Heart right ventricle (tissue), 16 donors: ENCODE data around the gene AVPR2. TPM values are rescaled to one million over a fixed set of nuclear protein-coding genes. Genes with fewer than 3 reads are reported as not detected.

Experiments used
- ATAC-seq, 8 donors: fragments of 200-7000 bp; cut with Tn5 transposase; one replicate each; pipeline ENCODE4 v1.9.1; 2020; ENCODE audit warnings: mild to moderate bottlenecking in 8 of 8, moderate library complexity in 8 of 8, moderate number of reproducible peaks in 1 of 8
- DNase-seq, 2 donors: peaks; one replicate each; pipeline ENCODE4 v3.0.0-alpha.2; 2020
- H3K27ac ChIP-seq, 10 donors: fragments of 200-600 bp; sonication (generic) in 2 of 10; one replicate each; pipeline versions ENCODE4 v1.5.0 to v1.8.0; 2020 to 2022; ENCODE audit warnings: mild to moderate bottlenecking in 3 of 10
- H3K27me3 ChIP-seq, 7 donors: fragments of 200-600 bp; one replicate each; pipeline ENCODE4 v1.8.0; 2021 to 2022; ENCODE audit warnings: mild to moderate bottlenecking in 2 of 7
- H3K36me3 ChIP-seq, 9 donors: fragments of 200-600 bp; sonication (generic) in 1 of 9; one replicate each; pipeline versions ENCODE4 v1.5.0 to v1.8.0; 2020 to 2022; ENCODE audit warnings: mild to moderate bottlenecking in 2 of 9
- H3K4me1 ChIP-seq, 9 donors: fragments of 200-600 bp; sonication (generic) in 1 of 9; one replicate each; pipeline versions ENCODE4 v1.5.0 to v1.8.0; 2020 to 2022; ENCODE audit warnings: mild to moderate bottlenecking in 4 of 9
- H3K4me3 ChIP-seq, 10 donors: fragments of 200-600 bp; sonication (generic) in 2 of 10; one replicate each; pipeline versions ENCODE4 v1.5.0 to v1.8.0; 2020 to 2022; ENCODE audit warnings: mild to moderate bottlenecking in 7 of 10, moderate library complexity in 2 of 10
- H3K9me3 ChIP-seq, 11 donors: fragments of 200-600 bp in 10 of 11; sonication (generic) in 2 of 11; one replicate each; pipeline versions ENCODE4 v1.5.0 to v1.8.0; 2013 to 2022; ENCODE audit warnings: mild to moderate bottlenecking in 2 of 11, control low read depth in 1 of 11, moderate library complexity in 1 of 11
- WGBS, 2 donors: extraction: QIAGEN DNeasy Blood & Tissue Kit; methylation state at CpG; one replicate each; pipeline ENCODE4 v1.1.7; 2013; ENCODE audit warnings: inconsistent platforms in 1 of 2; 5-methylcytosine and 5-hydroxymethylcytosine counted together
- intact Hi-C, 10 donors: fragments of 100-400 bp; cut with DNase I; formaldehyde crosslinking; loops; one replicate each; pipeline versions ENCODE4 v1.11.1 to v1.14.2; 2022
- polyA plus RNA-seq, 2 donors: library from polyadenylated mRNA; stranded (reverse); fragments of 200-250 nt; gene quantifications; one replicate each; pipeline ENCODE4 v1.2.3, GENCODE V29; 2013
- total RNA-seq, 10 donors: library from RNA; stranded (reverse); fragmentation: NEBNext Ultra II Directional in 3 of 10; extraction: Animal tissue kit (Norgen Biotek cat#: 25700) in 3 of 10; gene quantifications; one replicate each; pipeline versions ENCODE4 v1.2.1 to v1.2.4, GENCODE V29; 2021 to 2023
- TF ChIP-seq, protein P1 (sequence below), 9 donors: fragments of 200-600 bp; sonication (generic) in 2 of 9; IDR thresholded peaks; one replicate each; pipeline versions ENCODE4 v1.5.0 to v1.8.0; 2021 to 2022; ENCODE audit warnings: antibody characterized with exemption in 9 of 9, mild to moderate bottlenecking in 5 of 9, moderate library complexity in 1 of 9
- donor health status: Arrhythmogenic right ventricular cardiomyopathy.
- donor health status: ischemic (EF 13 %, LVEDD 7.1; RV severe dilation, severe dysfunction).
- donor health status: healthy with polysubstance abuse.
- donor health status: DM: no; HTN: yes; CAD: no.
- donor health status: DM: no; HTN: no; CAD: no.
- donor health status: ischemic (EF 25% LVEDD 6.9; RV normal size, moderate dysfunction).
- donor health status: ischemic (EF 25% LVEDD 5.7; RV mildly dilated, moderate dysfunction).
- donor health status: healthy.
- donor health status: DM: yes; HTN: yes; CAD: no.
- donor health status: Ischemic cardiomyopathy.
- donor health status: ischemic (EF 35%, LVEDD 5.7; RV mildly dilated, moderate dysfunction).
- donor health status: nonischemic (EF 11% LVEDD 7.7; RV severe dilation, severe dysfunction).
- donor health status: DM: yes; HTN: yes; CAD: no.
- donor health status: PGD.
- donor health status: ischemic (EF 29% LVEDD 5.4; RV normal size, mild dysfunction).
- donor health status: nonischemic (EF 23%, LVEDD 6.1; RV moderate dilation, normal function).

AVPR2 gene
- total and polyA plus RNA-seq, 12 donors, result 1.4 to 8.9 (median 2.4) TPM

- DNase-seq, result no peak
- H3K4me1 ChIP-seq, result peaks cover 0 to 10% (median 7%) of the 10 kb centered on the region in 9 donors
- no peak overlapping the region for H3K27ac ChIP-seq
- H3K27me3 ChIP-seq, result peaks cover 0 to 6% (median 0%) of the 10 kb centered on the region in 7 donors
- no peak for ATAC-seq
- no peaks in the 10 kb centered on the region for H3K9me3 ChIP-seq
- intact Hi-C loops, result loop anchor here in 2 of 10 donors (10.0 kb wide), 2 partner anchors 191 to 991 kb away; partner anchors contain the start of gene PLXNB3 (in 1 of the 2)
- TF ChIP-seq, protein P1, sequence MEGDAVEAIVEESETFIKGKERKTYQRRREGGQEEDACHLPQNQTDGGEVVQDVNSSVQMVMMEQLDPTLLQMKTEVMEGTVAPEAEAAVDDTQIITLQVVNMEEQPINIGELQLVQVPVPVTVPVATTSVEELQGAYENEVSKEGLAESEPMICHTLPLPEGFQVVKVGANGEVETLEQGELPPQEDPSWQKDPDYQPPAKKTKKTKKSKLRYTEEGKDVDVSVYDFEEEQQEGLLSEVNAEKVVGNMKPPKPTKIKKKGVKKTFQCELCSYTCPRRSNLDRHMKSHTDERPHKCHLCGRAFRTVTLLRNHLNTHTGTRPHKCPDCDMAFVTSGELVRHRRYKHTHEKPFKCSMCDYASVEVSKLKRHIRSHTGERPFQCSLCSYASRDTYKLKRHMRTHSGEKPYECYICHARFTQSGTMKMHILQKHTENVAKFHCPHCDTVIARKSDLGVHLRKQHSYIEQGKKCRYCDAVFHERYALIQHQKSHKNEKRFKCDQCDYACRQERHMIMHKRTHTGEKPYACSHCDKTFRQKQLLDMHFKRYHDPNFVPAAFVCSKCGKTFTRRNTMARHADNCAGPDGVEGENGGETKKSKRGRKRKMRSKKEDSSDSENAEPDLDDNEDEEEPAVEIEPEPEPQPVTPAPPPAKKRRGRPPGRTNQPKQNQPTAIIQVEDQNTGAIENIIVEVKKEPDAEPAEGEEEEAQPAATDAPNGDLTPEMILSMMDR (IDR thresholded peaks at IDR 0.05), result no peak
- peaks cover 0 to 100% (median 9%) of the 10 kb centered on the region in 9 donors for H3K36me3 ChIP-seq
- 88 to 91% methylated on average over 31 to 35 of the region's 35 CpGs for WGBS, 2 donors
- no peak overlapping the region for H3K4me3 ChIP-seq
These were observed 51.8 kb downstream of the AVPR2 start for GRCh38 chrX:153956044-153956907.

Other genes starting within 250 kb of the AVPR2 start
- gene PNCK, start 230.9 kb upstream of the AVPR2 start, total RNA-seq, result 10 to 100 TPM in 2 of 10 donors, 1 to 10 TPM in 8; 3.6 to 15.6 (median 5.9) TPM
- 1 to 10 TPM; 2.0 to 5.6 TPM for gene PNCK, start 230.9 kb upstream of the AVPR2 start, polyA plus RNA-seq
- 100 to 1,000 TPM; 150 to 238 (median 186) TPM for gene SLC6A8, start 216.7 kb upstream of the AVPR2 start, total RNA-seq
- gene SLC6A8, start 216.7 kb upstream of the AVPR2 start, polyA plus RNA-seq, result 100 to 1,000 TPM; 128 to 155 TPM
- 100 to 1,000 TPM in 3 of 10 donors, 10 to 100 TPM in 7; 70.2 to 140 (median 85.4) TPM for gene BCAP31, start 180.3 kb upstream of the AVPR2 start, total RNA-seq
- gene BCAP31, start 180.3 kb upstream of the AVPR2 start, polyA plus RNA-seq, result 100 to 1,000 TPM in 1 of 2 donors, 10 to 100 TPM in 1; 82.2 to 164 TPM
- 10 to 100 TPM; 11.0 to 24.2 (median 14.4) TPM for gene ABCD1, start 179.8 kb upstream of the AVPR2 start, total RNA-seq
- 10 to 100 TPM in 1 of 2 donors, 1 to 10 TPM in 1; 9.3 to 15.3 TPM for gene ABCD1, start 179.8 kb upstream of the AVPR2 start, polyA plus RNA-seq
- gene PLXNB3, start 140.4 kb upstream of the AVPR2 start, total RNA-seq, result 1 to 10 TPM; 2.1 to 5.8 (median 4.3) TPM
- gene PLXNB3, start 140.4 kb upstream of the AVPR2 start, polyA plus RNA-seq, result 1 to 10 TPM; 1.1 to 8.1 TPM
- gene SRPK3, start 123.6 kb upstream of the AVPR2 start, total RNA-seq, result 10 to 100 TPM; 20.3 to 52.7 (median 44.8) TPM
- 10 to 100 TPM in 1 of 2 donors, 1 to 10 TPM in 1; 9.9 to 52.2 TPM for gene SRPK3, start 123.6 kb upstream of the AVPR2 start, polyA plus RNA-seq
- gene IDH3G, start 110.3 kb upstream of the AVPR2 start, total RNA-seq, result 10 to 100 TPM; 58.7 to 86.9 (median 74.5) TPM
- gene IDH3G, start 110.3 kb upstream of the AVPR2 start, polyA plus RNA-seq, result 10 to 100 TPM; 73.4 to 97.2 TPM
- gene SSR4, start 110.0 kb upstream of the AVPR2 start, total RNA-seq, result 100 to 1,000 TPM in 9 of 10 donors, 10 to 100 TPM in 1; 94.1 to 227 (median 144) TPM
- 100 to 1,000 TPM; 477 to 551 TPM for gene SSR4, start 110.0 kb upstream of the AVPR2 start, polyA plus RNA-seq
- 1 to 10 TPM; 1.2 to 3.0 (median 2.0) TPM for gene PDZD4, start 74.1 kb upstream of the AVPR2 start, total RNA-seq
- 1 to 10 TPM; 2.4 to 4.5 TPM for gene PDZD4, start 74.1 kb upstream of the AVPR2 start, polyA plus RNA-seq
- gene L1CAM, start 18.5 kb upstream of the AVPR2 start, total RNA-seq, result 1 to 10 TPM; 1.1 to 5.6 (median 2.8) TPM
- 1 to 10 TPM; 2.4 to 2.6 TPM for gene L1CAM, start 18.5 kb upstream of the AVPR2 start, polyA plus RNA-seq
- gene ARHGAP4, start 21.6 kb downstream of the AVPR2 start, total RNA-seq, result 10 to 100 TPM in 4 of 10 donors, 1 to 10 TPM in 6; 5.5 to 25.3 (median 8.2) TPM
- 10 to 100 TPM; 19.1 to 65.5 TPM for gene ARHGAP4, start 21.6 kb downstream of the AVPR2 start, polyA plus RNA-seq
- gene NAA10, start 30.4 kb downstream of the AVPR2 start, total RNA-seq, result 10 to 100 TPM; 46.9 to 88.9 (median 54.5) TPM
- 100 to 1,000 TPM; 151 to 228 TPM for gene NAA10, start 30.4 kb downstream of the AVPR2 start, polyA plus RNA-seq
- gene RENBP, start 40.0 kb downstream of the AVPR2 start, total RNA-seq, result 10 to 100 TPM in 4 of 10 donors, 1 to 10 TPM in 6; 7.0 to 17.0 (median 9.6) TPM
- 10 to 100 TPM in 1 of 2 donors, 1 to 10 TPM in 1; 6.0 to 16.6 TPM for gene RENBP, start 40.0 kb downstream of the AVPR2 start, polyA plus RNA-seq
- 10 to 100 TPM; 26.5 to 41.6 (median 31.7) TPM for gene HCFC1, start 67.1 kb downstream of the AVPR2 start, total RNA-seq
- gene HCFC1, start 67.1 kb downstream of the AVPR2 start, polyA plus RNA-seq, result 10 to 100 TPM; 12.3 to 13.9 TPM
- gene TMEM187, start 68.1 kb downstream of the AVPR2 start, total RNA-seq, result 10 to 100 TPM in 3 of 10 donors, 1 to 10 TPM in 7; 4.8 to 13.2 (median 8.0) TPM
- gene TMEM187, start 68.1 kb downstream of the AVPR2 start, polyA plus RNA-seq, result 1 to 10 TPM; 3.4 to 7.2 TPM
- gene IRAK1, start 115.2 kb downstream of the AVPR2 start, total RNA-seq, result 10 to 100 TPM; 18.2 to 59.0 (median 27.1) TPM
- 10 to 100 TPM; 26.4 to 58.7 TPM for gene IRAK1, start 115.2 kb downstream of the AVPR2 start, polyA plus RNA-seq
- 10 to 100 TPM; 33.5 to 39.3 (median 37.6) TPM for gene MECP2, start 193.0 kb downstream of the AVPR2 start, total RNA-seq
- gene MECP2, start 193.0 kb downstream of the AVPR2 start, polyA plus RNA-seq, result 10 to 100 TPM; 14.0 to 18.5 TPM
- gene OPN1LW, start 239.6 kb downstream of the AVPR2 start, total RNA-seq, result not detected
- not detected for gene OPN1LW, start 239.6 kb downstream of the AVPR2 start, polyA plus RNA-seq